Esophagus muscularis mucosa (tissue), 3 donors: Measurements from ENCODE around the gene BCL6B.

ENCODE experiments used
- POLR2A ChIP-seq: fragments of 450-650 bp; IDR thresholded peaks from one replicate; pipeline ENCODE4 v1.6.1; 2017; ENCODE audit warnings: antibody characterized with exemption, moderate library complexity, mild to moderate bottlenecking, low read depth
- TF ChIP-seq, protein P1 (sequence below), 3 experiments: fragments of 200-600 bp in 2 of 3; fragments of 450-650 bp in 1 of 3; sonication (generic) in 2 of 3; IDR thresholded peaks; one replicate each; pipeline ENCODE4 v1.5.1; 2017 to 2019; ENCODE audit warnings: antibody characterized with exemption in 3 of 3, mild to moderate bottlenecking in 2 of 3, moderate library complexity in 1 of 3

- TF ChIP-seq, protein P1, sequence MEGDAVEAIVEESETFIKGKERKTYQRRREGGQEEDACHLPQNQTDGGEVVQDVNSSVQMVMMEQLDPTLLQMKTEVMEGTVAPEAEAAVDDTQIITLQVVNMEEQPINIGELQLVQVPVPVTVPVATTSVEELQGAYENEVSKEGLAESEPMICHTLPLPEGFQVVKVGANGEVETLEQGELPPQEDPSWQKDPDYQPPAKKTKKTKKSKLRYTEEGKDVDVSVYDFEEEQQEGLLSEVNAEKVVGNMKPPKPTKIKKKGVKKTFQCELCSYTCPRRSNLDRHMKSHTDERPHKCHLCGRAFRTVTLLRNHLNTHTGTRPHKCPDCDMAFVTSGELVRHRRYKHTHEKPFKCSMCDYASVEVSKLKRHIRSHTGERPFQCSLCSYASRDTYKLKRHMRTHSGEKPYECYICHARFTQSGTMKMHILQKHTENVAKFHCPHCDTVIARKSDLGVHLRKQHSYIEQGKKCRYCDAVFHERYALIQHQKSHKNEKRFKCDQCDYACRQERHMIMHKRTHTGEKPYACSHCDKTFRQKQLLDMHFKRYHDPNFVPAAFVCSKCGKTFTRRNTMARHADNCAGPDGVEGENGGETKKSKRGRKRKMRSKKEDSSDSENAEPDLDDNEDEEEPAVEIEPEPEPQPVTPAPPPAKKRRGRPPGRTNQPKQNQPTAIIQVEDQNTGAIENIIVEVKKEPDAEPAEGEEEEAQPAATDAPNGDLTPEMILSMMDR (IDR thresholded peaks at IDR 0.05), result no peak
- no peak for TF ChIP-seq POLR2A
Observed at GRCh38 chr17:7048968-7049367, 26.1 kb downstream of the BCL6B start.
